Fibroblast of lung (primary cell): ENCODE data around the gene INTS11.

Source experiments
- CTCF ChIP-seq, 2 donors: IDR thresholded peaks in 1 of 2; conservative IDR thresholded peaks in 1 of 2; 1 replicate in 1 of 2; 2 replicates in 1 of 2; pipeline ENCODE4 v1.5.1; 2011 to 2012; ENCODE audit warnings: low read length in 2 of 2, control low read depth in 1 of 2, inconsistent platforms in 1 of 2, low read depth in 1 of 2, mild to moderate bottlenecking in 1 of 2
- EZH2 ChIP-seq: IDR thresholded peaks from 2 replicates; pipeline ENCODE4 v1.5.1; 2012; ENCODE audit warnings: low read length, control low read depth, mild to moderate bottlenecking; ENCODE audit errors: missing control alignments

GRCh38 chr1:1293263-1294249, 30.9 kb downstream of the INTS11 start:
- TF ChIP-seq CTCF (conservative IDR thresholded peaks at IDR 0.05 in 1 of 2, IDR thresholded peaks at IDR 0.05 in 1 of 2; ENCODE audit: low read depth in 1 of 2, low read length in 2 of 2): no peak
- no peak for TF ChIP-seq EZH2
